Activated CD8-positive, alpha-beta memory T cell treated with anti-CD3 and anti-CD28 coated beads, Interleukin-2, amount 50 U/mL, for 24 hours (primary cell): Measurements from ENCODE around the gene AP5Z1.
A peak's percentile ranks its signal among the peaks of the same experiment; 100 is the strongest.

Experiments used
- DNase-seq: peaks from one replicate; pipeline ENCODE4 v3.0.0-alpha.2; 2020; ENCODE audit errors: extremely low read depth

The AP5Z1 gene

GRCh38 chr7:4745971-4746919 is 29.2 kb upstream of the AP5Z1 start:
- DNase-seq, result no peak

GRCh38 chr7:4747013-4747412 is 28.4 kb upstream of the AP5Z1 start:
- no peak for DNase-seq

GRCh38 chr7:4747746-4748145 is 27.7 kb upstream of the AP5Z1 start:
- no peak for DNase-seq

DNA sequence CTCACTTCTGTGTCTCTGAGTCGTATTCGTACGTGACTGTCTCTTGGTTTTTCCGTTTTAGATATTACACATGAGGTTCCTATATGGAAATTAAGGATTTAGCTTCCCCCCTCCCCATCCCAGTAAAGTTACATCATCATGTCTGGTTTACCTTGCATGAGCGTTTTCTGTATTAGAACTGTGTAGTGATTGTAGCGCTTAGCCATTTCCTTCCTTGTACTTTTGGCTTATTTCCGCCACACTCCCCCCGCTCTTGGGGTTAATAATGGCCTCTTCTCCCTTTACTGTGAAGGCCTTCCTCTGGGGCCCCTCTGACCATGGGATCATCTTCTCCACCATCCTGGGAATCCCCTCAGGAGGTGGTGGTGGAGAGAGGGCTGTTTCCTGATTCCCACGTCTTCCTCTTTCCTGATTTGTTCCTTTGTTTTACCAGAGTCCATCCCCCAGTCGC is 27.2 kb upstream of the AP5Z1 start:
- no peak for DNase-seq

GRCh38 chr7:4749363-4749762 is 26.1 kb upstream of the AP5Z1 start:
- no peak for DNase-seq

GRCh38 chr7:4749798-4750197 is 25.6 kb upstream of the AP5Z1 start:
- DNase-seq, result no peak

DNA sequence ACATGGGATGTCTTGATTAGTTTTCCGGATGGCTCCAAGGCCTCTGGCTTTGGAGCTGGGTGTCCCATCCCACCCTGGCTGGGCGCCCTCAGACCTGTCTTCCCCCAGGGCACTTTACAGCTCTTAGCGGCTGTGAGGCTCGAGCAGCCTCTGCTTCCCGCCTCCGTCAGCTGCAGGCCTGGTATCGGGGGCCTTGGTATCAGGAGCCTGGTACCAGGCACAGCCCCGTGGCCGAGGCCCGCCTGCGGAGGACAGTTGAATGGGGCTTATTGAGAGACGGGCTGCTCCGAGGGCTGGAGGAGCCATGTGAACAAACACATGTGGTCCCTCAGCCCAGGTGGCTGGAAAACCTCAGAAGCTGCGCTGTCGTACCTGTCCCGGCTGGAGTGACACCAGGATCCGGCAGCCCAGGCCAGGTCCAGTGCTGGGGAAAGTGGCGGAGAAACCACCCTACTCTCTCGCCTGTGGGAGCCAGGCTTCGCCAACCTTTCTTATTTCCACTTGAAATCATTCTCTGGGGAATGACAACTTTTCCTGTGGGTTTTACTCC is 23.9 kb upstream of the AP5Z1 start:
- no peak for DNase-seq

- peak; percentile 50 for DNase-seq
These were observed 21.6 kb upstream of the AP5Z1 start for GRCh38 chr7:4753598-4754432.

- no peak for DNase-seq
These were observed 20.9 kb upstream of the AP5Z1 start for GRCh38 chr7:4754433-4755010.

DNA sequence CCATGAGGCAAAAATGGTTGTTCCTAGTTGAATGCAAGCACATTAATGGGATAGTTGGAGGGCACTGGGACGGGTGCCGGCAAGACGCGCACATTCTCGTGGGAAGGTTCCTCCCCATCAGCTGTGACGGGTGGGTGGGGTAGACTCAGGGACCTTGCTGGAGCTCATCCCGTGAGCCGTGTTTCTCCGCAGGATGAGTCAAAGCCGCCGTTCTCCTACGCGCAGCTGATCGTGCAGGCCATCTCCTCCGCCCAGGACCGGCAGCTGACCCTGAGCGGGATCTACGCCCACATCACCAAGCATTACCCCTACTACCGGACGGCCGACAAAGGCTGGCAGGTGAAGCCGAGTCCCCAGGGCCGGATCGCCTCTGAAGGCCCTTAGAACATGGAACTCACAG is 20.4 kb upstream of the AP5Z1 start:
- no peak for DNase-seq

- no peak for DNase-seq
These were observed 17.3 kb upstream of the AP5Z1 start for GRCh38 chr7:4758111-4758510.

DNA sequence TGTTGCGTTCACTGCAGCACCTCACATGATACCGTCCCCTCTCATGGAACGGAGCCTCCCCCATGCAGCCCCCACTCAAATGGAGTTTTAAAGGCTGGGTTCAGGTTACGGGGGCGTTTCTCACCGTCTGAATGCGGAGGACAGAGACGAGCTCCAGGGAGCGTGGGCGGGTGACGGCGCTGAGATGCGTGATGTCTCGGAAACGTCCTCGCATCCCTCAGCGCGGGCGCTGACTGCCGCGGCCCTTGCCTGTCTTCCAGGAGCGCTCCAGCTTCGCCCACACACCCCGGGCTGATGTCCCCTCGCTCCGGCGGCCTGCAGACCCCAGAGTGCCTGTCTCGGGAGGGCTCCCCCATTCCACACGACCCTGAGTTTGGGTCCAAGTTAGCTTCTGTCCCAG is 16.6 kb upstream of the AP5Z1 start:
- no peak for DNase-seq

DNA sequence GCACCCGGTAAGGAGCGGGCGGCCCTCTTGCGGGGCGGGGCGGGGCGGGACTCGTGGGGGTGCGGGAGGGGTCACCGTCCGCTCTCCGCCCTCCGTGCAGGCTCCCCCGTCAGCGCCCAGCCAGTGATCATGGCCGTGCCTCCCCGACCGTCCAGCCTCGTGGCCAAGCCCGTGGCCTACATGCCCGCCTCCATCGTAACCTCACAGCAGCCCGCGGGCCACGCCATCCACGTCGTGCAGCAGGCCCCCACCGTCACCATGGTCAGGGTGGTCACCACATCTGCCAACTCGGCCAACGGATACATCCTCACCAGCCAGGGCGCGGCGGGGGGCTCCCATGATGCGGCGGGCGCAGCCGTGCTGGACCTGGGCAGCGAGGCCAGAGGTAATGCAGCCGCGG is 16.2 kb upstream of the AP5Z1 start:
- no peak for DNase-seq

DNA sequence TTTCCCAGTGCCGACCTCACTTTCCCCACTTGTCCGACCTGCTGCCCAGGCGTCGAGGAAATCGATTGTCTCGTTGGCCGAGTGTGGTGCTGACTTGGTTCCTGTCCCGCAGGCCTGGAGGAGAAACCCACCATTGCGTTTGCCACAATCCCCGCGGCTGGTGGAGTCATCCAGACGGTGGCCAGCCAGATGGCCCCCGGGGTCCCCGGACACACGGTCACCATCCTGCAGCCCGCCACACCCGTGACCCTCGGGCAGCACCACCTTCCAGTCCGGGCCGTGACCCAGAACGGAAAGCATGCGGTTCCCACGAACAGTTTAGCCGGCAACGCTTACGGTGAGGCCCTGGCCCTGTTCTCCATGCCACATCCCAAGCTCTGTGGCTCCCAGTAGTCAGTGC is 14.5 kb upstream of the AP5Z1 start:
- DNase-seq, result no peak

GRCh38 chr7:4762121-4763055 is 13.0 kb upstream of the AP5Z1 start:
- no peak for DNase-seq

GRCh38 chr7:4763091-4763793 is 12.2 kb upstream of the AP5Z1 start:
- no peak for DNase-seq

GRCh38 chr7:4763794-4764185 is 11.6 kb upstream of the AP5Z1 start:
- DNase-seq, result no peak

GRCh38 chr7:4764402-4765007 is 10.9 kb upstream of the AP5Z1 start:
- DNase-seq, result no peak

- no peak for DNase-seq
These were observed 9.5 kb upstream of the AP5Z1 start for GRCh38 chr7:4765776-4766490.
